K562 (cell line): ENCODE results near the gene CHPF2. TPM values are rescaled to one million over a fixed set of nuclear protein-coding genes. Genes with fewer than 3 reads are reported as not detected.

ENCODE experiments used
- BRD9 ChIP-seq: fragments of 450-650 bp; IDR thresholded peaks from 2 replicates; pipeline ENCODE4 v1.6.1; 2018; ENCODE audit warnings: low read depth; ENCODE audit not compliant: partially characterized antibody
- ILF3 ChIP-seq: fragments of 450-650 bp; IDR thresholded peaks from 2 replicates; pipeline ENCODE4 v1.6.1; 2018; ENCODE audit warnings: antibody characterized with exemption, mild to moderate bottlenecking, moderate library complexity, borderline replicate concordance
- MEIS2 ChIP-seq: fragments of 450-650 bp; IDR thresholded peaks from 2 replicates; pipeline ENCODE4 v1.6.1; 2014; ENCODE audit warnings: mild to moderate bottlenecking; ENCODE audit not compliant: partially characterized antibody
- NRF1 ChIP-seq, 2 experiments: fragments of 450-650 bp; IDR thresholded peaks in 1 of 2; conservative IDR thresholded peaks in 1 of 2; 2 replicates each; pipeline ENCODE4 v1.6.1; 2014; ENCODE audit warnings: mild to moderate bottlenecking in 2 of 2
- PCBP1 ChIP-seq: fragments of 200-400 bp; formaldehyde crosslinking; IDR thresholded peaks from 2 replicates; pipeline ENCODE4 v1.6.1; 2018; ENCODE audit warnings: mild to moderate bottlenecking, low read depth, low read length; ENCODE audit not compliant: poor library complexity, severe bottlenecking
- PHF8 ChIP-seq: fragments of 200-600 bp; sonication (generic); IDR thresholded peaks from 2 replicates; pipeline ENCODE4 v1.6.1; 2012; ENCODE audit warnings: mixed run types, mild to moderate bottlenecking, inconsistent platforms, low read length, moderate library complexity, borderline replicate concordance
- RAD51 ChIP-seq: fragments of 450-650 bp; IDR thresholded peaks from 2 replicates; pipeline ENCODE4 v1.7.1; 2016; ENCODE audit warnings: low read depth, mild to moderate bottlenecking, borderline replicate concordance
- RBBP5 ChIP-seq: fragments of 200-600 bp; sonication (generic); IDR thresholded peaks from 2 replicates; pipeline ENCODE4 v1.6.1; 2012; ENCODE audit warnings: borderline replicate concordance, mild to moderate bottlenecking, low read length, control low read depth, inconsistent platforms; ENCODE audit not compliant: insufficient read depth, poor library complexity, severe bottlenecking
- RFX5 ChIP-seq: IDR thresholded peaks from 2 replicates; pipeline ENCODE4 v1.6.1; 2011; ENCODE audit warnings: low read depth, mild to moderate bottlenecking, improper control_type of control experiment, low read length
- SAP30 ChIP-seq: fragments of 200-600 bp; sonication (generic); IDR thresholded peaks from 2 replicates; pipeline ENCODE4 v1.6.1; 2012; ENCODE audit warnings: borderline replicate concordance, low read depth, mild to moderate bottlenecking, moderate library complexity, low read length, control low read depth, inconsistent platforms; ENCODE audit not compliant: insufficient read depth, poor library complexity, severe bottlenecking
- SETDB1 ChIP-seq: IDR thresholded peaks from one replicate; pipeline ENCODE4 v1.6.1; 2012; ENCODE audit warnings: low read length, control low read depth, inconsistent platforms
- SMAD4 ChIP-seq: fragments of 250-450 bp; sonication (Bioruptor Pico); conservative IDR thresholded peaks from 2 replicates; pipeline ENCODE4 v1.8.0; 2021; ENCODE audit warnings: inconsistent platforms, mild to moderate bottlenecking, moderate library complexity
- TAF7 ChIP-seq: fragments of 450-650 bp; IDR thresholded peaks from 2 replicates; pipeline ENCODE4 v1.6.1; 2016; ENCODE audit warnings: missing genetic modification characterization, missing compliant biosample characterization
- TBP ChIP-seq: optimal IDR thresholded peaks from 2 replicates; pipeline ENCODE3; 2011; ENCODE audit warnings: low read depth, low read length, improper control_type of control experiment
- TEAD2 ChIP-seq: fragments of 450-650 bp; IDR thresholded peaks from 2 replicates; pipeline ENCODE4 v1.6.1; 2016; ENCODE audit warnings: missing genetic modification characterization, control low read depth, missing compliant biosample characterization
- ZNF224 ChIP-seq: sonication (generic); formaldehyde crosslinking; IDR thresholded peaks from 2 replicates; pipeline ENCODE4 v1.8.0; 2022; ENCODE audit warnings: mild to moderate bottlenecking, missing genetic modification reagents
- ZNF584 ChIP-seq: fragments of 200-800 bp; sonication (Bioruptor generic); IDR thresholded peaks from 2 replicates; pipeline ENCODE4 v1.6.1; 2016; ENCODE audit warnings: low read depth, mild to moderate bottlenecking, missing genetic modification characterization, missing compliant biosample characterization
- ZSCAN29 ChIP-seq: fragments of 450-650 bp; IDR thresholded peaks from 2 replicates; pipeline ENCODE4 v1.6.1; 2017
- polyA plus RNA-seq, 8 experiments: library from polyadenylated mRNA; depleted of rRNA in 4 of 8; stranded (reverse) in 5 of 8; unstranded in 3 of 8; fragments of >200 nt; fragmentation: Nextera tagmentation in 2 of 8; fragmentation: Illumina TruSeq in 1 of 8; extraction: Ambion mirVana in 2 of 8; extraction: Trizol in 1 of 8; gene quantifications; 2 replicates each; pipeline versions ENCODE4 v1.2.1 to v1.2.3, GENCODE V29; 2011 to 2014; ENCODE audit warnings: inconsistent platforms in 1 of 8, missing spikeins in 1 of 8
- total RNA-seq, 7 experiments: library from RNA; depleted of rRNA in 6 of 7; stranded (reverse); fragments of >200 nt in 6 of 7; fragmentation: Illumina TruSeq in 2 of 7; extraction: Trizol in 2 of 7; gene quantifications; 2 replicates each; pipeline versions ENCODE4 v1.2.1 to v1.2.3, GENCODE V29; 2011 to 2021; ENCODE audit warnings: low replicate concordance in 1 of 7
- TF ChIP-seq, protein P1 (sequence below), 2 experiments: fragments of 450-650 bp; IDR thresholded peaks; 2 replicates each; pipeline ENCODE4 v1.6.1; 2016
- TF ChIP-seq, protein P2 (sequence below): sonication (generic); formaldehyde crosslinking; IDR thresholded peaks from 2 replicates; pipeline ENCODE4 v1.8.1; 2022; ENCODE audit warnings: missing genetic modification reagents
- TF ChIP-seq, protein P3 (sequence below): IDR thresholded peaks from 3 replicates; pipeline ENCODE4 v1.6.1; 2011; ENCODE audit warnings: borderline replicate concordance, mild to moderate bottlenecking, moderate library complexity; ENCODE audit not compliant: insufficient read length; ENCODE audit errors: extremely low read depth

Gene CHPF2
- total and polyA plus RNA-seq, 9 of the 15 experiments (the other 6 are each of a cell fraction or from before 2014, with no cell fraction given), result 0.08 to 32.8 (median 10.5) TPM

DNA sequence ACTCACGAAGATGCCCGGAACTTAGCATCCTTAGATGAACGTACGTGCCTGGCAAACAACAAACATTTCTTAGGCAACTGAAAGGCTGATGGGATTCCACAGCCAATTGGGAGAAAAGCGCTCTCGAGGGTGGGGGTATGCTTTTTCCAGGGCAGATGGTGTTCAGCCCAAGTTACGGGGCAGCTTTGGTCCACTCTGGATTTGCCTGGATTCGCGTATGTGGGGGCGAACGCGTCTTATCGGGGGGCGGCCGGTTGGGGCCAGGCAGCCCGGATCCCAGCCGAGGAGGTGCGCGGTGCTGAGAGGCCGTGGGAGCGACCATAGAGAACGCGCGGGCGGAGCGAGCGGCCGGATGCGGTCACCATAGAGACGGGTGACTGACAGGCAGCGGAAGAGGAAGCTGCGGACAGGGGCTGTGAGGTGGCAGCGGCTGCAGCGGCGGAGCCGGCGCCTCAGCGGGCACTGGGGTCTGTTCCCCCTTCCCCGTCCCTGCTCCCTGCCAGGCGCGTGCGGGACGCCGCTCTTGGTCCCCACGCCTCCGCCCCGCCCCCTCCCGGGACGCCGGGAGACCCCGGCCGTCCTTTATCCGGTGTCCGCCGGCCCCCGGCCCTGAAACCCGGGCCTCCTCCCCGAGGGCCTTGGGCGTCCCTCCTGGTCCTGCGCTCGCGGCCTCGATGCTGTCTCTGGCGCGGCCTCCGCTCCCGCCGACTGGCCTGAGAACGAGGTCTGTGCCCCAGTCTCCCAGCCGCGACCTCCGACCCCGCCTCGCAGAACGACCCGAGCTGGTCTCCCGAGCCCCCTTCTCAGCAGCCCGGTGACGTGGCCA is at the start of gene CHPF2 (continued):
- TF ChIP-seq, protein P1, sequence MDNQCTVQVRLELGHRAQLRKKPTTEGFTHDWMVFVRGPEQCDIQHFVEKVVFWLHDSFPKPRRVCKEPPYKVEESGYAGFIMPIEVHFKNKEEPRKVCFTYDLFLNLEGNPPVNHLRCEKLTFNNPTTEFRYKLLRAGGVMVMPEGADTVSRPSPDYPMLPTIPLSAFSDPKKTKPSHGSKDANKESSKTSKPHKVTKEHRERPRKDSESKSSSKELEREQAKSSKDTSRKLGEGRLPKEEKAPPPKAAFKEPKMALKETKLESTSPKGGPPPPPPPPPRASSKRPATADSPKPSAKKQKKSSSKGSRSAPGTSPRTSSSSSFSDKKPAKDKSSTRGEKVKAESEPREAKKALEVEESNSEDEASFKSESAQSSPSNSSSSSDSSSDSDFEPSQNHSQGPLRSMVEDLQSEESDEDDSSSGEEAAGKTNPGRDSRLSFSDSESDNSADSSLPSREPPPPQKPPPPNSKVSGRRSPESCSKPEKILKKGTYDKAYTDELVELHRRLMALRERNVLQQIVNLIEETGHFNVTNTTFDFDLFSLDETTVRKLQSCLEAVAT (IDR thresholded peaks at IDR 0.05), result 0 out of 4 replicates have a peak, but pooled peaks of 1 of the 2 experiments have one; percentile 53
- TF ChIP-seq MEIS2 (peak; percentile 86), ILF3 (no peak), ZNF584 (CRISPR knock-in tag) (no peak), SAP30 (peak; percentile 27), ZSCAN29 (no peak), ZNF224 (CRISPR knock-in tag) (no peak), TEAD2 (tag) (no peak), RAD51 (no peak), TAF7 (tag) (peak; percentile 72; the same call in 1 of the 2 replicates), RBBP5 (peak; percentile 78), SETDB1 (no peak), PCBP1 (peak; percentile 93), NRF1 (conservative IDR thresholded peaks at IDR 0.05 in 1 of 2, IDR thresholded peaks at IDR 0.05 in 1 of 2) (peak; percentile 69 to 78), SMAD4 (CRISPR knock-in tag) (no peak; the same call in 1 of the 2 replicates), TBP (peak; percentile 59), RFX5 (no peak), BRD9 (no peak), PHF8 (peak; percentile 92)
- TF ChIP-seq, protein P2, sequence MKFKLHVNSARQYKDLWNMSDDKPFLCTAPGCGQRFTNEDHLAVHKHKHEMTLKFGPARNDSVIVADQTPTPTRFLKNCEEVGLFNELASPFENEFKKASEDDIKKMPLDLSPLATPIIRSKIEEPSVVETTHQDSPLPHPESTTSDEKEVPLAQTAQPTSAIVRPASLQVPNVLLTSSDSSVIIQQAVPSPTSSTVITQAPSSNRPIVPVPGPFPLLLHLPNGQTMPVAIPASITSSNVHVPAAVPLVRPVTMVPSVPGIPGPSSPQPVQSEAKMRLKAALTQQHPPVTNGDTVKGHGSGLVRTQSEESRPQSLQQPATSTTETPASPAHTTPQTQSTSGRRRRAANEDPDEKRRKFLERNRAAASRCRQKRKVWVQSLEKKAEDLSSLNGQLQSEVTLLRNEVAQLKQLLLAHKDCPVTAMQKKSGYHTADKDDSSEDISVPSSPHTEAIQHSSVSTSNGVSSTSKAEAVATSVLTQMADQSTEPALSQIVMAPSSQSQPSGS (CRISPR knock-in tag), result no peak
- TF ChIP-seq, protein P3, sequence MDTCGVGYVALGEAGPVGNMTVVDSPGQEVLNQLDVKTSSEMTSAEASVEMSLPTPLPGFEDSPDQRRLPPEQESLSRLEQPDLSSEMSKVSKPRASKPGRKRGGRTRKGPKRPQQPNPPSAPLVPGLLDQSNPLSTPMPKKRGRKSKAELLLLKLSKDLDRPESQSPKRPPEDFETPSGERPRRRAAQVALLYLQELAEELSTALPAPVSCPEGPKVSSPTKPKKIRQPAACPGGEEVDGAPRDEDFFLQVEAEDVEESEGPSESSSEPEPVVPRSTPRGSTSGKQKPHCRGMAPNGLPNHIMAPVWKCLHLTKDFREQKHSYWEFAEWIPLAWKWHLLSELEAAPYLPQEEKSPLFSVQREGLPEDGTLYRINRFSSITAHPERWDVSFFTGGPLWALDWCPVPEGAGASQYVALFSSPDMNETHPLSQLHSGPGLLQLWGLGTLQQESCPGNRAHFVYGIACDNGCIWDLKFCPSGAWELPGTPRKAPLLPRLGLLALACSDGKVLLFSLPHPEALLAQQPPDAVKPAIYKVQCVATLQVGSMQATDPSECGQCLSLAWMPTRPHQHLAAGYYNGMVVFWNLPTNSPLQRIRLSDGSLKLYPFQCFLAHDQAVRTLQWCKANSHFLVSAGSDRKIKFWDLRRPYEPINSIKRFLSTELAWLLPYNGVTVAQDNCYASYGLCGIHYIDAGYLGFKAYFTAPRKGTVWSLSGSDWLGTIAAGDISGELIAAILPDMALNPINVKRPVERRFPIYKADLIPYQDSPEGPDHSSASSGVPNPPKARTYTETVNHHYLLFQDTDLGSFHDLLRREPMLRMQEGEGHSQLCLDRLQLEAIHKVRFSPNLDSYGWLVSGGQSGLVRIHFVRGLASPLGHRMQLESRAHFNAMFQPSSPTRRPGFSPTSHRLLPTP, result no peak
